Gastrocnemius medialis (tissue), 4 donors: ENCODE data around the gene RAD9A.
"Not testable (repeated sequence)": the region's sequence is repeated elsewhere in the genome, so short reads cannot be mapped to it uniquely, and the experiment has no call there.

Source experiments
- CTCF ChIP-seq, 5 experiments: fragments of 450-650 bp in 3 of 5; fragments of 200-600 bp in 2 of 5; sonication (generic) in 2 of 5; IDR thresholded peaks in 4 of 5; conservative IDR thresholded peaks in 1 of 5; 1 replicate in 4 of 5; 2 replicates in 1 of 5; pipeline ENCODE4 v1.5.1; 2016 to 2019; ENCODE audit warnings: antibody characterized with exemption in 5 of 5, mild to moderate bottlenecking in 3 of 5, moderate library complexity in 3 of 5
- POLR2A ChIP-seq, 2 donors: fragments of 450-650 bp; IDR thresholded peaks; one replicate each; pipeline ENCODE4 v1.6.1; 2017; ENCODE audit warnings: antibody characterized with exemption in 2 of 2, mild to moderate bottlenecking in 2 of 2, moderate library complexity in 2 of 2

- TF ChIP-seq POLR2A (IDR thresholded peaks at IDR 0.05); CTCF (IDR thresholded peaks at IDR 0.05 in 4 of 5, conservative IDR thresholded peaks at IDR 0.05 in 1 of 5): not testable (repeated sequence)
Observed at GRCh38 chr11:67403085-67403484, 11.3 kb downstream of the RAD9A start.
